Gastrocnemius medialis (tissue), 4 donors: ENCODE results near the gene SPTBN2. TPM values are rescaled to one million over a fixed set of nuclear protein-coding genes. Genes with fewer than 3 reads are reported as not detected.

ENCODE experiments used
- ATAC-seq, 2 donors: fragments of 150-250 bp; one replicate each; pipeline ENCODE4 v1.9.1; 2016
- DNase-seq, 2 donors: peaks; one replicate each; pipeline ENCODE4 v3.0.0-alpha.2; 2019
- H3K27ac ChIP-seq, 4 donors: fragments of 200-600 bp; sonication (generic); 1 replicate in 1 of 4; 2 replicates in 3 of 4; pipeline ENCODE4 v1.5.1; 2016 to 2018; ENCODE audit warnings: mild to moderate bottlenecking in 2 of 4, moderate library complexity in 1 of 4
- H3K27me3 ChIP-seq, 3 donors: fragments of 200-600 bp; sonication (generic) in 2 of 3; 1 replicate in 1 of 3; 2 replicates in 2 of 3; pipeline versions ENCODE4 v1.5.1 to v1.6.0; 2016 to 2019; ENCODE audit warnings: mild to moderate bottlenecking in 1 of 3, moderate library complexity in 1 of 3
- H3K36me3 ChIP-seq, 2 donors: fragments of 200-600 bp; sonication (generic) in 1 of 2; one replicate each; pipeline ENCODE4 v1.5.1; 2017 to 2018
- H3K4me1 ChIP-seq, 2 donors: fragments of 200-600 bp; sonication (generic) in 1 of 2; one replicate each; pipeline ENCODE4 v1.5.1; 2016 to 2017; ENCODE audit warnings: mild to moderate bottlenecking in 2 of 2
- H3K4me3 ChIP-seq, 4 donors: fragments of 200-600 bp; sonication (generic) in 3 of 4; 1 replicate in 1 of 4; 2 replicates in 3 of 4; pipeline ENCODE4 v1.5.1; 2016 to 2019; ENCODE audit warnings: mild to moderate bottlenecking in 2 of 4
- H3K9me3 ChIP-seq, 3 donors: fragments of 200-600 bp; sonication (generic) in 2 of 3; 1 replicate in 1 of 3; 2 replicates in 2 of 3; pipeline ENCODE4 v1.5.1; 2016 to 2019
- POLR2A ChIP-seq, 2 donors: fragments of 450-650 bp; IDR thresholded peaks; one replicate each; pipeline ENCODE4 v1.6.1; 2017; ENCODE audit warnings: antibody characterized with exemption in 2 of 2, mild to moderate bottlenecking in 2 of 2, moderate library complexity in 2 of 2
- in situ Hi-C, 4 donors: fragments of 200-750 bp; cut with MboI; loops; one replicate each; pipeline versions ENCODE4 v1.15.0 to v1.8.0; 2017; ENCODE audit warnings: low sequenced_read_pairs in 4 of 4
- intact Hi-C: fragments of 100-400 bp; cut with DNase I; formaldehyde crosslinking; loops from one replicate; pipeline ENCODE4 v1.15.1; 2023; ENCODE audit warnings: low total_unique reads
- total RNA-seq, 4 donors: library from RNA; depleted of rRNA; stranded (reverse); fragments of >200 nt; gene quantifications; one replicate each; pipeline versions ENCODE4 v1.1.0 to v1.2.3, GENCODE V29; 2016
- TF ChIP-seq, protein P1 (sequence below), 5 experiments: fragments of 450-650 bp in 3 of 5; fragments of 200-600 bp in 2 of 5; sonication (generic) in 2 of 5; IDR thresholded peaks in 4 of 5; conservative IDR thresholded peaks in 1 of 5; 1 replicate in 4 of 5; 2 replicates in 1 of 5; pipeline ENCODE4 v1.5.1; 2016 to 2019; ENCODE audit warnings: antibody characterized with exemption in 5 of 5, mild to moderate bottlenecking in 3 of 5, moderate library complexity in 3 of 5

Gene SPTBN2
- 1 to 10 TPM in 2 of 4 donors, under 1 TPM in 2; 0.40 to 1.5 (median 1.0) TPM for total RNA-seq

DNA sequence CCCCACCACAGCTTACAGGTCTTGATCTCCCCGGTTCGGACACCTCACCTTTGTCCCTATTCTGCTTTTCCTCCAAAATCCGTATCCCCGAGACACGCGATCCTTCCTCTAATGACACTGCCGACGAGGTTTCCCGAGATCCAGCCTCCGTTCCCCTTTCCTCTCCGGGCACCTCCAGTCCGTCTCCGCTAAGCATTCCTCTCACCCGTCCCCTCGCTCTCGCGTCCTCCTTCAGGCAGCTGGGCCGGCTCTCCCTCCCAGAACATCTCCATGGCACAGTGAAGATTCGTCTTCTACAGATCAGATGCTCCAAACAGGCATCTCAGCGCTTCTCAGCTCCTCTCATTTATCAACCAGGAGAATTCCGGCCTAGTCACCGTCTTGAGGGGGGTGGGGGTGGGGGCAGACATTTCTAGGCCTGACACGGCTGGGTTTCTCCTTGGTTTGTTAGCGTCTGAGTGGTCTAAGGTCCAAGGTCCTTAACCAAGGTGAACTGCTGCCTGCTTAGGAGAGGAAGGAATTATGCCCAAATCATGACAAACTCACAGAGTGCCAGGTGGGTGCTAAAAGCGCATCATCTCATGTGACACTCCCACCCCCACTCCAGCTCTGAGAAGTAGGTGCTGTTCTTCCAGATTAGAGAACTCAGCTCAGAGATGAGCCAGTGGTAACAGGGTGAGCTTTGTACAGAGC is at the start of gene SPTBN2:
Gene SPTBN2, minus strand, starts transcription at position 524 of the 693 bp plus-strand sequence. CDS start 7,976 bp downstream, outside the sequence.
- peaks cover 32 to 52% (median 40%) of the 10 kb centered on the region in 3 donors for H3K27me3 ChIP-seq

DNA sequence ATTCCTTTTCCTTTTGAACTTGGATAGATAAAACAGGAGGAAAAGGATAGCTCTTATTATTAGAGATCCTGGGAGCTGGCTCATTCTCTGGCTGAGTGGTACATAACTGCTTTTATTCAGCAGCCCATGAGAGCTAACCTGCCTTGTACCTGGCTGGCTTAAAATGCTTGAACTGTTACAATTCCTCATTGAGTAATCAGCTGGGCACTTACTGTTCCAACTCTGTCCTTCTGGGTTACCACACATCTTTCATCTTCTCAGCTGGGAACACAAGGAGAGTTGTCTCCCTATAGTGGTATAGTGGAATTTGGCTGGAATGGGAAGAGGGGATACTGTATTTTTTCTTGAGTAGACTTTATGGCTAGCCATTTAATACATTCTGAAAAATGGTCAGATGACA is 39.8 kb upstream of the SPTBN2 start:
- in situ Hi-C loops: no loop called here
- ATAC-seq (no peak), DNase-seq (no peak)
- Histone ChIP-seq H3K4me1 (no peaks in the 10 kb centered on the region), H3K9me3 (no peaks in the 10 kb centered on the region), H3K36me3 (no peaks in the 10 kb centered on the region), H3K4me3 (no peak overlapping the region), H3K27ac (no peak overlapping the region), H3K27me3 (no peaks in the 10 kb centered on the region)
- TF ChIP-seq, protein P1, sequence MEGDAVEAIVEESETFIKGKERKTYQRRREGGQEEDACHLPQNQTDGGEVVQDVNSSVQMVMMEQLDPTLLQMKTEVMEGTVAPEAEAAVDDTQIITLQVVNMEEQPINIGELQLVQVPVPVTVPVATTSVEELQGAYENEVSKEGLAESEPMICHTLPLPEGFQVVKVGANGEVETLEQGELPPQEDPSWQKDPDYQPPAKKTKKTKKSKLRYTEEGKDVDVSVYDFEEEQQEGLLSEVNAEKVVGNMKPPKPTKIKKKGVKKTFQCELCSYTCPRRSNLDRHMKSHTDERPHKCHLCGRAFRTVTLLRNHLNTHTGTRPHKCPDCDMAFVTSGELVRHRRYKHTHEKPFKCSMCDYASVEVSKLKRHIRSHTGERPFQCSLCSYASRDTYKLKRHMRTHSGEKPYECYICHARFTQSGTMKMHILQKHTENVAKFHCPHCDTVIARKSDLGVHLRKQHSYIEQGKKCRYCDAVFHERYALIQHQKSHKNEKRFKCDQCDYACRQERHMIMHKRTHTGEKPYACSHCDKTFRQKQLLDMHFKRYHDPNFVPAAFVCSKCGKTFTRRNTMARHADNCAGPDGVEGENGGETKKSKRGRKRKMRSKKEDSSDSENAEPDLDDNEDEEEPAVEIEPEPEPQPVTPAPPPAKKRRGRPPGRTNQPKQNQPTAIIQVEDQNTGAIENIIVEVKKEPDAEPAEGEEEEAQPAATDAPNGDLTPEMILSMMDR (IDR thresholded peaks at IDR 0.05 in 4 of 5, conservative IDR thresholded peaks at IDR 0.05 in 1 of 5): no peak
- no peak for TF ChIP-seq POLR2A (IDR thresholded peaks at IDR 0.05)
- intact Hi-C loops: no loop called here

More for the DNA sequence above, at the start of gene SPTBN2:
- no peak for DNase-seq
- in situ Hi-C loops (no loop called here), intact Hi-C loops (no loop called here)
- H3K27ac ChIP-seq: no peak within 1 kb of the TSS
- no peak for TF ChIP-seq POLR2A (IDR thresholded peaks at IDR 0.05)
- TF ChIP-seq, protein P1 (IDR thresholded peaks at IDR 0.05 in 4 of 5, conservative IDR thresholded peaks at IDR 0.05 in 1 of 5): no peak
- no peak for ATAC-seq
- peak within 1 kb of the TSS; percentile 33 to 43 (median 40) for H3K4me3 ChIP-seq
- H3K4me1 ChIP-seq: peaks cover 0 to 4% of the 10 kb centered on the region in 2 donors
- H3K36me3 ChIP-seq: no peaks in the 10 kb centered on the region
- no peaks in the 10 kb centered on the region for H3K9me3 ChIP-seq

DNA sequence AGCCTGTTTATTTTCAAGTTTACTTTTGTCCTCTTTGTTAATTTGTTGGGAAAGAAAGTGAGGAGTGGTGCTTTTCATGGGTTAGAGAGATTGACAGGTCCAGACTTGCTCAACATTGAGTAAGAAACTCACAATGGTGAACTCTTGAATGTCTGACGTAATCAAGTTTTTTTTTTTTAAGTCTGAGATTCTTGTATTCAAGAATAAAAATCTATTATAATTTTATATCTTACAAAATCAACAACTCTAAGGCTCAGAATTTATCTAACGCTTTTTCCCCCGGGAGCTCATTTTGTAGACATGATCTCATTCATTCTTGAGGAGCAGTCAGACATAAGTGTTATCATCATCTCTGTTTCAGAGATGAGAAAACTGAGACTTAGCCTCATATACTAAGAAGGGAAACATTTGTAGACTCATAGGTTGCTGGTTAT is 39.1 kb upstream of the SPTBN2 start:
- intact Hi-C loops: no loop called here
- no peaks in the 10 kb centered on the region for H3K27me3 ChIP-seq
- no peak overlapping the region for H3K27ac ChIP-seq
- H3K9me3 ChIP-seq: no peaks in the 10 kb centered on the region
- TF ChIP-seq, protein P1 (IDR thresholded peaks at IDR 0.05 in 4 of 5, conservative IDR thresholded peaks at IDR 0.05 in 1 of 5): no peak
- TF ChIP-seq POLR2A (IDR thresholded peaks at IDR 0.05): no peak
- no peaks in the 10 kb centered on the region for H3K36me3 ChIP-seq
- no peak for DNase-seq
- no peak for ATAC-seq
- H3K4me3 ChIP-seq: no peak overlapping the region
- in situ Hi-C loops: no loop called here
- H3K4me1 ChIP-seq: no peaks in the 10 kb centered on the region

DNA sequence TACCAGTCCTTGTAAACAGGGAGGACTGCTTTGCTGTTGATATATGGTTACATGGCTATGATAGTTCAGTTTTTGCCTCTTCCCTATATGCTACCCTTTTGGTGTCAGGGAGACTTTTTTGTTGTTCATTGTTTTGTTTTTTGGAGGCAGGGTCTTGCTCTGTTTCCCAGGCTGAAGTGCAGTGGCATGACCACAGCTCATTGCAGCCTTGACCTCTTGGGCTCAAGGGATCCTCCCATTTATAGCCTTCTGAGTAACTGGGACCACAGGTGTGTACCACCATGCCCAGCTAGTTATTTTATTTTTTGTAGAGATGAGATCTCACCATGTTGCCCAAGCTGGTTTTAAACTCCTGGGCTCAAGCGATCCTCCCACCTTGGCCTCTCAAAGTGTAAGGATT is 38.6 kb upstream of the SPTBN2 start:
- DNase-seq (no peak), ATAC-seq (no peak)
- no peak for TF ChIP-seq POLR2A (IDR thresholded peaks at IDR 0.05)
- TF ChIP-seq, protein P1 (IDR thresholded peaks at IDR 0.05 in 4 of 5, conservative IDR thresholded peaks at IDR 0.05 in 1 of 5): no peak
- no peak overlapping the region for H3K27ac ChIP-seq
- H3K36me3 ChIP-seq: no peaks in the 10 kb centered on the region
- in situ Hi-C loops: no loop called here
- no peaks in the 10 kb centered on the region for H3K9me3 ChIP-seq
- no peaks in the 10 kb centered on the region for H3K4me1 ChIP-seq
- H3K4me3 ChIP-seq: no peak overlapping the region
- intact Hi-C loops: no loop called here
- H3K27me3 ChIP-seq: no peaks in the 10 kb centered on the region
